Mononuclear cell (primary cell): ENCODE results near the gene SCN5A. TPM values are rescaled to one million over a fixed set of nuclear protein-coding genes. Genes with fewer than 3 reads are reported as not detected.

Source experiments
- H3K27me3 ChIP-seq: 2 replicates; pipeline ENCODE4 v1.6.0; 2011; ENCODE audit warnings: low read length, control low read depth; ENCODE audit not compliant: insufficient read depth
- H3K4me1 ChIP-seq: 2 replicates; pipeline ENCODE4 v1.5.1; 2011; ENCODE audit warnings: mild to moderate bottlenecking, low read length, control low read depth; ENCODE audit not compliant: insufficient read depth
- H3K4me3 ChIP-seq: 2 replicates; pipeline ENCODE4 v1.5.1; 2011; ENCODE audit warnings: mild to moderate bottlenecking, low read length, moderate library complexity
- H3K9me3 ChIP-seq: 2 replicates; pipeline ENCODE4 v1.5.1; 2011; ENCODE audit warnings: low read depth, mild to moderate bottlenecking, control low read depth, low read length
- total RNA-seq: library from RNA; depleted of rRNA; stranded (reverse); fragments of >200 nt; gene quantifications from one replicate; pipeline ENCODE4 v1.2.3, GENCODE V29; 2012

The SCN5A gene
- total RNA-seq, 1 donor, result not detected

DNA sequence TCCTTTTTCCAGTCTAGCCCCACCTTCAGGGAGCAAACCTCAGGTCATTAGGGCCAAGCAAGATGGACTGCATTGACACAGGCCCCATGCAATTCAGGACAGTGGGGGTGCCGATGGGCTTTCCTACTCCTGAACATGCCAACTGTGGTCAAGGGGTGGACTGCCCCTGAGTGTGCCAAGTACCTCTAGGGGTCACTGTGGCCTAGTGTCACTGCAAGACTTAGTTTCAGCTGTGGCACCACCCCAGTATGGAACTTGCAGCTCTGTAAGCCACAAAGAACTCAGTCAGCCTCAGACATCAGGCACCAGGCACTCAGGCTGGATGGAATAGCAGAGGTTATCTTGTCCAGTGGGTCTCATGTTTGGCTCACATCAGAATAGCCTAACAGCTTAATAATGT, 121.0 kb downstream of the SCN5A start:
- H3K4me1 ChIP-seq, result no peaks in the 10 kb centered on the region
- no peaks in the 10 kb centered on the region for H3K9me3 ChIP-seq
- H3K4me3 ChIP-seq, result no peak overlapping the region
- no peaks in the 10 kb centered on the region for H3K27me3 ChIP-seq

DNA sequence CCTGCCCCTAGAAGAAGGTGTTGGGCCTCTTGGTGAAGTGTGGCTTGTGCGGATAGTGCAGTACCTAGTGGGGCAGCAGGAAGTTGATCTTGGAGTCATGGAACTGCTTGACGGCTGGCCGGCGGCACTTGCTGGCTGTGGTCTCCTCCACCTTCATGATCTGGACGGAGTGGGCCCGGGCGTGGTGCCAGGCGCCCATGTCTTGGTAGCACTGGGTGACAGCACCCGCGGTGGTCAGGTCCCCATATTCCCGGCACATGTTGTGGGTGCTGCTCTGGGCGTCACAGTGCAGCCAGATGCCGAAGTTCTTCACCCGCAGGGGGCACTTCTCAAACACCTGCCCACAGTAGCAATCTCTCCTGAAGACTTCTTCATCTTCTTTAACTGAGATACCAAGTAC, 122.7 kb downstream of the SCN5A start:
- no peaks in the 10 kb centered on the region for H3K4me1 ChIP-seq
- H3K27me3 ChIP-seq, result no peaks in the 10 kb centered on the region
- no peak overlapping the region for H3K4me3 ChIP-seq
- no peaks in the 10 kb centered on the region for H3K9me3 ChIP-seq

DNA sequence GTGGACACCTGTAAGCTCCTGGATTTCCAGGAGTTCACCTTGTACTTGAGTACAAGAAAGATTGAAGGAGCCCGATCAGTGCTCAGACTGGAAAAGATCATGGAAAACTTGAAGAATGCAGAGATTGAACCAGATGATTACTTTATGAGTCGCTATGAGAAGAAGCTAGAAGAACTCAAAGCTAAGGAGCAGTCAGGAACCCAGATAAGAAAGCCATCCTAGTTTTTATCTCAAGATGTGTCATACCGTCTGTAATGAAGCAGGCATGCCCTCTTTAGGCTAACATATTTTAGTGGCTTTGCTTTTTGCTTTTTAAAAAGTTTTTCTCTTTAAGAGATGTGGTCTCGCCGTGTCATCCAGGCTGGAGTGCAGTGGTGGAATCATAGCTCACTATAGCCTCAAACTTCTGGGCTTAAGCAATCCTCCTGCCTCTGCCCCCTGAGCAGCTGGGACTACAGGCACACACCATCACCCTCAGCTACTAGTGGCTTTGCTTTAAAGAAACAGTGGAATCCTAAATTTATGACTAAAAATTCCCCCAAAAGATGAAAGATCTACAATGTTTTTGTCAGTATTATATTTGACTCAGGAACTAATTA, 125.2 kb downstream of the SCN5A start:
- Histone ChIP-seq H3K4me1 (peaks cover 4% of the 10 kb centered on the region), H3K27me3 (no peaks in the 10 kb centered on the region), H3K4me3 (no peak overlapping the region), H3K9me3 (no peaks in the 10 kb centered on the region)

DNA sequence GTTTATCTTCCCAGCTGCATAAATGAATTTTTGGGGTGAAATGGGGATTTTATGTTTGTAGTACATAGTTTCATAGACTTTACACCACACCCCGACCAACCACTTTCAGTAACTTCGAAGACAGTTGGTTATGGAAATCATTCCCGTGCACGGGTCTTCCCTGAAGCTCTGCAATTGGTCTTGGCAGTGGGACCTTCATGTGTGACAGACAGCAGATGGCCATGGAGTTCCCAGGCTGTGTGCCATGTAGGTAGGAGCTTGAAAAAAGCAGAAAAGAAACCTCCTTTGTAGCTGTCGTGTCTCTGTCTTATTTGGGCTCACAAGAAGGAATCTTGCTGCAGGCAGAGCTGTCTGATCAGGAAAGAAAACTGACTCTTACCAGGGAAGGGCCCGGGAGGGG, 127.5 kb downstream of the SCN5A start:
- no peaks in the 10 kb centered on the region for H3K9me3 ChIP-seq
- no peaks in the 10 kb centered on the region for H3K27me3 ChIP-seq
- H3K4me3 ChIP-seq, result no peak overlapping the region
- H3K4me1 ChIP-seq, result peaks cover 4% of the 10 kb centered on the region

DNA sequence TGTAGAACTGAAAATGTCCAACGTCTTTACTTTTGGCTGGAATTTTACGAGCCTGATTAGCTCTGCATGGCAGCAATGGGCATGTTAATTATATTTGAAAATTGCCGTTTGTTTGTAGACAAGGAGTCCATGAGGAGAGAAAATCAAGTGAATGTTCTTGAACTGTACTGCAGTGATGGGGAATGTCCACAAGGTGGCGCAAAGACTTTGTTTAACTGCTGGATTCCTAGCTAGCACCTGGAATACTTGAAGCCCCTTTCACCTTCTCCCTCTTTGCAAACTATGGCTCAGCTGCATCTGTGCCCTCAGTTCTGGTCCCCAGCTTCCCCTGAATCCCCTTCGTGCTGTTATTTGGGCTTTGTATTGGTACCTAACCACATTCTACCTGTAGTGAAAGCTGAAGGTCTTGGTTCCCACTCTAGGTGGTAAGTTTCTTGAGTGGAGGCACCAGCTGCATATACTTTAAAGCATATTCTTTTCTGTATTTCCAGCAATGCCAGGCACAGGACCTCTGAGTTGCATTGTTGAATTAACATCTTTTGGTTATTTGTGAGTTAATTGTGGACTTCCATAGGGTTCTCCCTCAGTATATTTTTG, 128.0 kb downstream of the SCN5A start:
- H3K27me3 ChIP-seq, result no peaks in the 10 kb centered on the region
- no peak overlapping the region for H3K4me3 ChIP-seq
- no peaks in the 10 kb centered on the region for H3K9me3 ChIP-seq
- peaks cover 4% of the 10 kb centered on the region for H3K4me1 ChIP-seq

DNA sequence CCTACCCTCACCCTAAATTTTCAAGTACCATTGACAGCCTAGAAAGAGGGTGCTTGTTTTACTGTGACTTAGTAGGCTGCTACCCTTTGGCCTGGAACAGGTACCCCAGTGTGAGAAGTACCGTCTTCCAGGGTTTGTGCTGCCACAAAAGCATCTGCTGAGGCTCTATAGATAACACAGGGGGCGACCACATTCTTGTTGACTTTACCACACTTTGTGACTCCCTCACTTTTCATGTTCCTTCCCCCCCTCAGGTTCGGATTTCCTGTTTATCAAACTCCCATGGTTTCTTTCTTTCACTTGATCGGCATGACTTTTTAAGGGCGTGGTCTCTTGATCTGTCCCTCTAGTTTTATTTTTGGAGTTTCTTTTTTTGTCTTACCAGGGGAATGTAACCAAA, 129.8 kb downstream of the SCN5A start:
- no peak overlapping the region for H3K4me3 ChIP-seq

DNA sequence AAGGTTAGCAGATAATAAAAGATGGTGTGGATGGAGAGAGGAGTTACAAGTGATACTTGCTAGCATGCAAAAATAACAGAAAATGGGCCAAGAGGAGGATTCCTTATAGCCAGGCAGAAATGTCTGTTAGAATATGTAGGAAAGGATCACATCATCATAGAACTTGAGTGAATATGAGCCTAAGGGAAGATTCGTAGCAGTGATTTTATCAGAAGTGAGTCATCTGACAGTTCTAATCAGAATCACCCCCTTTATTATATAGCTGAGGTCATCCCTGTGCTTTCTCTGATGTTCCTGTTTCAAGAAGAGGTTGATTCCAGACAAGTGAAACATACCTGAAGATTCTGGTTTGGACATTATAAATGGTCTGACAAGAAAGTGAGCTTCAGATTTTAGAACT, 130.5 kb downstream of the SCN5A start:
- peaks cover 4% of the 10 kb centered on the region for H3K4me1 ChIP-seq
- no peaks in the 10 kb centered on the region for H3K9me3 ChIP-seq
- no peaks in the 10 kb centered on the region for H3K27me3 ChIP-seq
- no peak overlapping the region for H3K4me3 ChIP-seq

More for the DNA sequence above, 129.8 kb downstream of the SCN5A start:
- H3K27me3 ChIP-seq, result no peaks in the 10 kb centered on the region
- no peaks in the 10 kb centered on the region for H3K9me3 ChIP-seq
- peaks cover 4% of the 10 kb centered on the region for H3K4me1 ChIP-seq

DNA sequence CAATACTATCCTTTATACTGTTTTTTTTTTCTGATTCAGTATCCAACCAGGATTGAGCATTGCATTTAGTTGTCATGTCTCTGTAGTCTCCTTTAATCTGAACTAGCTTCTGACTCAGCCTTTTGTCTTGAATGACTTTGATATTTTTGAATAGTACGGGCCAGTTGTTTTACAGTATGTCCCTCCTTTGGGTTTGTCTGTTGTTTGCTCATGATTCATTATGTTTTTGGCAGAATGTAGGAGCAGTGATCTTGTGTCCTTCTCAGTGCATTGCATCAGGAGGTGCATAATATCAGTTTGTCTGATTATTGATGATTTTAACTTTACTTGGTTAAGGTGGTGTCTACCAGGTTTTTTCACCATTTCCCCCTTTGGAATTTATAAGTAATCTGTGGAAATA, 132.8 kb downstream of the SCN5A start:
- Histone ChIP-seq H3K9me3 (no peaks in the 10 kb centered on the region), H3K4me3 (no peak overlapping the region), H3K27me3 (no peaks in the 10 kb centered on the region), H3K4me1 (peaks cover 4% of the 10 kb centered on the region)

DNA sequence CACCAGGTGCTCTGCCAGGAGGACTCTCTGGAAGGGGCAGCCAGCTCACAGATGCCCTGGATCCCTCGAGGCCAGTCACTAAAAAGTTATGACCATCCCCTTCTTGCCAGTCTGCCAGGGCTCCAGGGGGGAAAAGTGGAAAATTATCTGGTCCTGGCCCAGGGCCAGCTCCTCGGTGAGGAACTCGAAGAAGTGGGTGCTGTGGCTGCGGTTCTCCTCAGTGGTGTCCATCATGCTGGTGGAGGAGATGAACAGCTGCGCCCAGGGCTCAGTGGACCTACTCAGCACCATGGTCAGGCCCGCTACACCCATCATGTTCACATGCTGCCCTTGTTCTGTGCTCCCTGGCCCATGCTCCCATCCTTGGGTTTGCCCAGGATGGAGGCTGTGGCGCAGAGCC, 134.1 kb downstream of the SCN5A start:
- Histone ChIP-seq H3K9me3 (no peaks in the 10 kb centered on the region), H3K4me3 (no peak overlapping the region), H3K27me3 (no peaks in the 10 kb centered on the region), H3K4me1 (peaks cover 4% of the 10 kb centered on the region)

DNA sequence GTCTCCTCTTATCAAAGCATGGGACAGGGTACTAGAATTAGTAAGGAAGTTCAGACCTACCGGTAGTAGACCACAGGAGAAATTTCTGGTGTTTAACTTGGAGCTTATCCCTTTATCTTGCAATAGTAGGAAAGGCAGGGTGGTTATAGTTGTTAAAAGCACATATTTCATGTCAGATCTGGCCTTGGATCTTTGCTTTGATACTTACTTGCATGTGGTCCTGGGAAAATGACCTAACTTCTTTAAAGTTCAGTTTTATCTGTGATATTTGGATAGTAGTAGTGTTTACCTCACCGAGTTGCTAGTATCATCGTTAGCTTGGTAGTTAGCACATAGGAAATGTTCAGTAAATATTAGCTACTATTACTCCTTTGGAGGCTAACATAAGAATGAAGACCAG, 137.9 kb downstream of the SCN5A start:
- Histone ChIP-seq H3K4me3 (no peak overlapping the region), H3K27me3 (no peaks in the 10 kb centered on the region), H3K4me1 (no peaks in the 10 kb centered on the region), H3K9me3 (no peaks in the 10 kb centered on the region)

DNA sequence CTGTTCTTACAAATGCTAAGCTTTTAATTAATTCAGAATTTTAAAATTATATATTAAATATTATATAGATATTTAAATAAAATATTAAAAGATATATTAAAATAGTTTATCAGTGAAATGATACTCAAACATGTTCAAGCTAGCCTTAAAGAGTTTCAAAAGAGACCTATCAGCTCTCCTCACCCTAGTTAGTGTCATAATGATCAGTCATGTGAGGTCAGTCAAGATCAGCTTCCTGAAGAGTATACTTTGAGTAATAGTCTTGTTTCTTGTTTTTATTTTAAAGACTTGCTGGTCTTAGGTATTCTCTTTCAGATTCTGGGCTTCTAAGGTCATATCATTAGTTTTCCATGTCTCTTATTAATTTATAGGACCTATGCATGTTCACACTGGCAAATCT, 138.9 kb downstream of the SCN5A start:
- Histone ChIP-seq H3K27me3 (no peaks in the 10 kb centered on the region), H3K9me3 (no peaks in the 10 kb centered on the region), H3K4me3 (no peak overlapping the region), H3K4me1 (no peaks in the 10 kb centered on the region)

DNA sequence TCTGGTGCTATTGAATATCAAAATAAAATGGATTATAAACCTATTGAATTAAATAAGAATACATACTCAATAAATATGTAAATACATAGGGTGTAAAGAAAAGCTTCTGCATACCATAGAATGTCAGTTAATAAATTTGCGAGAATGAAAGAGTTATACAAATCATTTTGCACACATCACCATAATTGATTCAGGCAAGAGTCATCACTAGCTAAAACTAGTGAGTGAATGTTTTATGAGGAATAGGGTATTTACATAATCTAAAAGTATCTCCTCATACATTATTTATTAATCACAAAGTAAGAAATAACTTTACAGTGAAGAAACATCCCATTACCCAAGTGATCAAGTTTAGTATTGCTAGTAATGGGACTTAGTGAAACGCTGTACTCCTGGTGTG, 139.8 kb downstream of the SCN5A start:
- H3K4me1 ChIP-seq, result no peaks in the 10 kb centered on the region
- H3K9me3 ChIP-seq, result no peaks in the 10 kb centered on the region
- H3K27me3 ChIP-seq, result no peaks in the 10 kb centered on the region
- no peak overlapping the region for H3K4me3 ChIP-seq

DNA sequence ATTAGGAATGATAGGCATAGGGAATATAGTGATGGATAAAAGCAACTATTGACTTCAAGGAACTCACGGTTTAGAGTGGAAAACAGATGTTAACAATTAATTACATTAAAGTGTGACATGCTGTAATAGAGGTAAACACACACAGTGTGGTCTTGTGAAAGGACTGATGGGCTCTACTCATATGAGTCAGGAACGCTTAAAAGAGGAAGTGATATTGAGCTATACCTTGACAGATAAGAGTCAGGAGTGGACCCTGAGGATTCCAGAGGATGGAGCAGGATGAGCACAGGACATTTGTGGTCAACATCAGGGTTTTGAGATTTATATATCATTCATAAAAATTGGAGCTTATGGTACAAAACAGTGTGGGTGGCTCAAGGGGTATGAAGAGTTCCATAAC, 142.4 kb downstream of the SCN5A start:
- H3K4me1 ChIP-seq, result no peaks in the 10 kb centered on the region
- no peaks in the 10 kb centered on the region for H3K27me3 ChIP-seq
- no peaks in the 10 kb centered on the region for H3K9me3 ChIP-seq
- no peak overlapping the region for H3K4me3 ChIP-seq

DNA sequence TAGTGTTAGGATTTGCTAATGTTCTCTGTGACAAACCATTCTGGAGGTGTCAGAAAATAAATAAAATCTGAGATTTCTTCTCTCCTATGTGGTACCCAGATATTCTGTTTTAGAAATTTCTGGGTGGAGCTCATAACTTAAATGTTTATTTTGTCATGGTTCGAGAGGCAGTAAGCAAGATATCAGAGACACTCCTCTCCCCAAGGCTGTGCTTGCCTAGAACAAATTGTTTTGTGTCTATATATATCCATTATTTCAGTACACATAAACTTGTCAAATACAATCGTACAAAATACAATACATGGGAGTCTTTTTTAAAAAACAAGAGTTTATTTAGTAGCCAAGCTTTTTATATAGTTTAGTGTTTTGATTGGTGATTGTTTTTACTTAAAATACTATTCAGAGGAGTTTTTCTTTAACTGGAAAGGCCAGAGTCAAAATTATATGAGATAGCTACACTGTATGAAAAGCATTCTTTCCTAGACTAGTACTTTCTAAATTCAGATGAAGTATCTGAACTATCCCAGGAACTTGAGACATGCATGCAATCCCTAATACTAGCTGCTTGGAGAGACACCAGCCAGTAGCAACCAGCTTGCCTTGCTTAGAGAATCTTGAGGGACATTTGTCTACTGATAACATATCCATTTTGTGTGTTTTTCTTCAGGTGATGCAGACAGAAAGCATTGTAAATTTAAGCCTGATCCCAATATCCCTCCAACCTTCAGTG, 148.6 kb downstream of the SCN5A start:
- no peaks in the 10 kb centered on the region for H3K27me3 ChIP-seq
- H3K4me1 ChIP-seq, result peaks cover 6% of the 10 kb centered on the region
- H3K9me3 ChIP-seq, result no peaks in the 10 kb centered on the region
- no peak overlapping the region for H3K4me3 ChIP-seq
